ENCODE measurements around the gene PCGF5.

GRCh38 chr10:91229683-91230082 is 9.2 kb downstream of the PCGF5 start:
- TF ChIP-seq POLR2A (IDR thresholded peaks at IDR 0.05) (no peak), POLR2AphosphoS5 (IDR thresholded peaks at IDR 0.05) (no peak)
